Psoas muscle (tissue), 8 donors: ENCODE results near the gene SLC2A5. TPM values are rescaled to one million over a fixed set of nuclear protein-coding genes. Genes with fewer than 3 reads are reported as not detected.
"Not testable (repeated sequence)": the region's sequence is repeated elsewhere in the genome, so short reads cannot be mapped to it uniquely, and the experiment has no call there.

ENCODE experiments used
- ATAC-seq, 4 donors: fragments of 200-7000 bp; cut with Tn5 transposase; one replicate each; pipeline ENCODE4 v1.9.1; 2020; ENCODE audit warnings: moderate library complexity in 3 of 4, mild to moderate bottlenecking in 2 of 4
- DNase-seq, 2 donors: peaks; one replicate each; pipeline ENCODE4 v3.0.0-alpha.2; 2020
- H3K27ac ChIP-seq: fragments of 200-600 bp; one replicate; pipeline ENCODE4 v1.8.0; 2022
- H3K27me3 ChIP-seq, 3 donors: fragments of 200-600 bp in 1 of 3; one replicate each; pipeline versions ENCODE4 v1.6.1 to v1.8.0; 2013 to 2022; ENCODE audit warnings: low read length in 2 of 3, mild to moderate bottlenecking in 2 of 3, moderate library complexity in 1 of 3; ENCODE audit not compliant: insufficient read depth in 3 of 3
- H3K36me3 ChIP-seq, 2 donors: fragments of 200-600 bp in 1 of 2; one replicate each; pipeline versions ENCODE4 v1.6.1 to v1.8.0; 2013 to 2022; ENCODE audit warnings: low read depth in 1 of 2, mild to moderate bottlenecking in 1 of 2, moderate library complexity in 1 of 2; ENCODE audit not compliant: insufficient read depth in 1 of 2
- H3K4me1 ChIP-seq: fragments of 200-600 bp; one replicate; pipeline ENCODE4 v1.8.0; 2022
- H3K4me3 ChIP-seq: fragments of 200-600 bp; one replicate; pipeline ENCODE4 v1.8.0; 2022; ENCODE audit warnings: mild to moderate bottlenecking
- H3K9me3 ChIP-seq: fragments of 200-600 bp; one replicate; pipeline ENCODE4 v1.8.0; 2022
- WGBS, 3 donors: extraction: QIAGEN DNeasy Blood & Tissue Kit; methylation state at CpG; one replicate each; pipeline versions ENCODE4 v1.1.6 to v1.1.7; 2013; 5-methylcytosine and 5-hydroxymethylcytosine counted together
- intact Hi-C, 2 donors: fragments of 100-400 bp; cut with DNase I; formaldehyde crosslinking; loops; one replicate each; pipeline versions ENCODE4 v1.11.0 to v1.14.2; 2022
- polyA plus RNA-seq, 3 donors: library from polyadenylated mRNA; stranded (reverse); fragments of 200-250 nt; gene quantifications; one replicate each; pipeline ENCODE4 v1.2.3, GENCODE V29; 2013
- total RNA-seq, 4 donors: library from RNA; stranded (reverse); fragmentation: NEBNext Ultra II Directional in 2 of 4; extraction: Animal tissue kit (Norgen Biotek cat#: 25700) in 2 of 4; gene quantifications; one replicate each; pipeline versions ENCODE4 v1.2.1 to v1.2.4, GENCODE V29; 2021 to 2023
- TF ChIP-seq, protein P1 (sequence below): fragments of 200-600 bp; IDR thresholded peaks from one replicate; pipeline ENCODE4 v1.8.0; 2022; ENCODE audit warnings: antibody characterized with exemption
- donor health status: healthy with polysubstance abuse.
- donor health status: DM: no; HTN: no; CAD: no; lungs with moderate emphysema.
- donor health status: Bipolar disorder and iron deficiency.
- donor health status: healthy.
- donor health status: DM: yes; HTN: yes; CAD: no.
- donor health status: DM: no; HTN: no; CAD: no.
- donor health status: DM: no; HTN: no; CAD: no.
- donor health status: DM: yes; HTN: yes; CAD: no.

SLC2A5 gene
- total and polyA plus RNA-seq, 7 donors, result 12.8 to 97.9 (median 31.7) TPM

DNA sequence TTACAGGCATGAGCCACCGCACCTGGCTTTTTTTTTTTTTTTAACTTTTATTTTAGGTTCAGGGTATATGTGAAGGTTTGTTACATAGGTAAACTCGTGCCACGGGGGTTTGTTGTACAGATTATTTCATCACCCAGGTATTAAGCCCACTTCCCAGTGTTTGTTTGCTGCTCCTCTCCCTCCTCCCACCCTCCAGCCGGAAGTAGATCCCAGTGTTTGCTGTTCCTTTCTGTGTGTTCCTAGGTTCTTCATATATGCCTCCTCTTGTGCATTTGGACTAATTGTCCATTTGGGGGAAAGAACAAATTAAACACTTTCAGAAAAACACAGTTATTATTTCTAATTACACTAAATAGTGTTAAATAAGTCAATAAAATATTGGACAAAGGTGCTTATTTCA lies 42.1 kb downstream of the SLC2A5 start:
- H3K4me1 ChIP-seq, result no peaks in the 10 kb centered on the region
- no peaks in the 10 kb centered on the region for H3K9me3 ChIP-seq
- intact Hi-C loops, result no loop called here
- no peaks in the 10 kb centered on the region for H3K36me3 ChIP-seq
- no peak overlapping the region for H3K4me3 ChIP-seq
- DNase-seq (no peak), ATAC-seq (no peak)
- TF ChIP-seq, protein P1, sequence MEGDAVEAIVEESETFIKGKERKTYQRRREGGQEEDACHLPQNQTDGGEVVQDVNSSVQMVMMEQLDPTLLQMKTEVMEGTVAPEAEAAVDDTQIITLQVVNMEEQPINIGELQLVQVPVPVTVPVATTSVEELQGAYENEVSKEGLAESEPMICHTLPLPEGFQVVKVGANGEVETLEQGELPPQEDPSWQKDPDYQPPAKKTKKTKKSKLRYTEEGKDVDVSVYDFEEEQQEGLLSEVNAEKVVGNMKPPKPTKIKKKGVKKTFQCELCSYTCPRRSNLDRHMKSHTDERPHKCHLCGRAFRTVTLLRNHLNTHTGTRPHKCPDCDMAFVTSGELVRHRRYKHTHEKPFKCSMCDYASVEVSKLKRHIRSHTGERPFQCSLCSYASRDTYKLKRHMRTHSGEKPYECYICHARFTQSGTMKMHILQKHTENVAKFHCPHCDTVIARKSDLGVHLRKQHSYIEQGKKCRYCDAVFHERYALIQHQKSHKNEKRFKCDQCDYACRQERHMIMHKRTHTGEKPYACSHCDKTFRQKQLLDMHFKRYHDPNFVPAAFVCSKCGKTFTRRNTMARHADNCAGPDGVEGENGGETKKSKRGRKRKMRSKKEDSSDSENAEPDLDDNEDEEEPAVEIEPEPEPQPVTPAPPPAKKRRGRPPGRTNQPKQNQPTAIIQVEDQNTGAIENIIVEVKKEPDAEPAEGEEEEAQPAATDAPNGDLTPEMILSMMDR, result no peak
- no peaks in the 10 kb centered on the region for H3K27me3 ChIP-seq
- H3K27ac ChIP-seq, result no peak overlapping the region
- WGBS, 3 donors, result 89 to 98% (median 94%) methylated on average over 3 to 4 of the region's 4 CpGs

DNA sequence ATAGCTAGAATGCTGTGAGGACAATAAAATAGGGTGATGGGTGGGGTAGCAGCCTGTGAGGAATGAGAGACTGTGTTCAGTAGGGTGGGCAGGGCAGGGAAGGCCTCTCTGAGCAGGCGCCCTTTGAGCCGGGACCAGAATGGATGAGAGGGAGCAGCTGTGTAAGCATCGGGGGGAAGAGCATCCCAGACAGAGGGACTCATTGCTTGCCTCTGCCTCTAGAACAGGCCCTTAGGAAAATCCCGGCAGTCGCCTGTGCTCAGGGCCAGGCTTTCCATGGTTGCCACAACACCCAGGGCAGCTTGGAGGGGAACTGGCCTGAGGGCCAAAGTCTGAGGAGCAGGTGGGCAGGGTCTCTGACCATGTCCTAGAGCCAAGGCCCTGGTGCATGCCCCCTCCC lies 44.0 kb downstream of the SLC2A5 start:
- DNase-seq (no peak), ATAC-seq (no peak)
- H3K27me3 ChIP-seq, result no peaks in the 10 kb centered on the region
- TF ChIP-seq, protein P1, result no peak
- 83 to 93% (median 89%) methylated on average over 5 of the region's 5 CpGs for WGBS, 3 donors
- H3K4me1 ChIP-seq, result no peaks in the 10 kb centered on the region
- H3K27ac ChIP-seq, result no peak overlapping the region
- H3K9me3 ChIP-seq, result no peaks in the 10 kb centered on the region
- intact Hi-C loops, result no loop called here
- no peak overlapping the region for H3K4me3 ChIP-seq
- H3K36me3 ChIP-seq, result no peaks in the 10 kb centered on the region

DNA sequence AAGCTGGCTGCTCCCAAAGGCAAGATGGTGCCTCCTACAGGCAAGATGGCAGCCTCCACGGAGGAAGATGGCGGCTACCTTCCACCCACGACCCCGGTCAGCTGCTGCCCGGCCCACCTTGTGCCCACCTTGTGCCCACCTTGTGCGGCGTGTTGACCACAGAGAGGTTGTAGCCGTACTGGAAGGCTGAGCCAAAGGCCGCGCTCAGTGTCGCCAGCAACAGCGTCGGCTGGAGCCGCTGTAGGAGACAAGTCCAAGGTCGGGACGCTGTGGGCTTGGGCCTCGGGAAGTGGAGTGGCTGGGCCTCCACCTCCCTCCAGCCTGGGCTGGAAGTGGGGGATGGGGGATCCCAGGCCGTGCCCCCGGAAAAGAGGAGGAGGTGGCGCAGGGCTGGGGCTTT lies 44.6 kb downstream of the SLC2A5 start:
- no peak for ATAC-seq
- 94 to 96% (median 95%) methylated on average over 20 of the region's 20 CpGs for WGBS, 3 donors
- intact Hi-C loops, result no loop called here
- no peaks in the 10 kb centered on the region for H3K9me3 ChIP-seq
- no peak overlapping the region for H3K4me3 ChIP-seq
- no peak for DNase-seq
- TF ChIP-seq, protein P1, result no peak
- no peaks in the 10 kb centered on the region for H3K27me3 ChIP-seq
- H3K4me1 ChIP-seq, result no peaks in the 10 kb centered on the region
- H3K27ac ChIP-seq, result no peak overlapping the region
- H3K36me3 ChIP-seq, result no peaks in the 10 kb centered on the region

DNA sequence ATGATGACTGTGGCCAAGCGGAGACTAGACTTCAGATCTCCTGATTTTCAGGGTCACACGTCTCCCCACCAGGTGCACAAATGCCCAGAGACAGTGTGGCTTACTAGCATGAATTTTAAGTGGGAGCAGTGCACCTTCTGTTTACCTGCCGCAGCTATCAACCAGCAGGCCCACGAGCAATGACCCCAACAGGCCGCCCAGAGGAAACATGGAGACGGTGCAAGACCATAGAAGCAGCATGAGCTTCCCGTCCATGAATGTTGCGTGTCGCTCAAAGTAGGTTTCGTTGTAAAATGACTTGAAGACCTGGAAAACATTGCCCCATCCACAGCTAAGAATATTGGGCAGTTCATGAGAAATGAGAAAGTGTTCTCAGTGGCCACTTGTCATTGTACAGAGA lies 46.7 kb downstream of the SLC2A5 start:
- Histone ChIP-seq H3K4me1 (no peaks in the 10 kb centered on the region), H3K36me3 (no peaks in the 10 kb centered on the region), H3K27me3 (no peaks in the 10 kb centered on the region), H3K27ac (no peak overlapping the region), H3K4me3 (no peak overlapping the region), H3K9me3 (no peaks in the 10 kb centered on the region)
- intact Hi-C loops, result no loop called here
- TF ChIP-seq, protein P1, result no peak
- ATAC-seq, result no peak
- WGBS, 3 donors, result 95 to 98% (median 95%) methylated on average over 10 of the region's 10 CpGs
- no peak for DNase-seq

DNA sequence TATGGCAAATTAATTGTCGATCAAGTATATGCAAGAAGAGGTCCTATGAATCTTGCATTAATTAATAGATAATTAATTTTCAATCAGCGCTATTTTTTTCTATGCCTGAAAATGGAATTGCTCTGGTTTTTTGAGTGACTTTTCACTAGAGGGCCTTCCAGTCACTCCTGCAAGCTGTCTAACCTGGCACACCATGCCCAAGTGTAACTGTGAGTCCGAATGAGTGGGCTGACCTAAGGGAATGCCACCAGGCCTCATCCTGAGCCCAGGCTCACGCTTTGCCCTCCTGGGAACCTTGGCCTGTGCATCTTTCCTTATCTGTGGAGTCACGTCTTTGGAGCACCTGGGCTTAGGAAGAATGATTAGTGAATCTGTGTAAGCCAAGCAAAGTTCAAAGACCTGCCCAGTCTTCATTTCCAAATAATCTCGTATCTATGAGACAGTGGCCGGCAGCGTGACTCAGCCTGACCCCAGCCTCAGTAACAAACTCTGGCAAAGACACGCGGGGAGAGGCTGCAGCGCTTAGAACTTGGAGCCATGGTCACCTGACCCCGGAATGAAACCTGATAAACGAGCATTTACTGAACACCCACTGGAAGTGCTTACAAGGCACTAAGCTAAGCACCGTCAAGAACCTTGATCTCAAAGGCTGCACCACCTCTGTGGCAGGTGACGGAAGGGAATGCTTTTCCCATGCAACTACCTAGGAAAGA lies 47.3 kb downstream of the SLC2A5 start:
- H3K27me3 ChIP-seq, H3K27ac ChIP-seq, intact Hi-C loops, H3K4me3 ChIP-seq, DNase-seq, H3K4me1 ChIP-seq, H3K9me3 ChIP-seq, H3K36me3 ChIP-seq: not testable (repeated sequence)
- 40 to 58% (median 41%) methylated on average over 11 to 14 of the region's 15 CpGs for WGBS, 3 donors
- ATAC-seq, result peak in 3 of 4 donors; percentile 51 to 72 (median 66)
